GM21737 (cell line): ENCODE measurements around the gene GOLGA6D.
"Not testable (repeated sequence)": the region's sequence is repeated elsewhere in the genome, so short reads cannot be mapped to it uniquely, and the experiment has no call there.

Experiments used
- ATAC-seq: cut with Tn5 transposase; IDR thresholded peaks from one replicate; pipeline ENCODE4 v1.9.1; 2021; ENCODE audit warnings: mild to moderate bottlenecking, moderate library complexity; ENCODE audit not compliant: unreplicated experiment

GOLGA6D gene

GRCh38 chr15:75328493-75329314, 46.1 kb downstream of the GOLGA6D start:
- ATAC-seq = no peak

GRCh38 chr15:75329571-75329970, 46.9 kb downstream of the GOLGA6D start:
- ATAC-seq = no peak

GRCh38 chr15:75332093-75332492, 49.5 kb downstream of the GOLGA6D start:
- not testable (repeated sequence) for ATAC-seq

- not testable (repeated sequence) for ATAC-seq
Observed at GRCh38 chr15:75333654-75334419, 51.2 kb downstream of the GOLGA6D start.

GRCh38 chr15:75335313-75335704, 52.7 kb downstream of the GOLGA6D start:
- ATAC-seq = no peak

GRCh38 chr15:75335705-75336355, 53.2 kb downstream of the GOLGA6D start, which contains the start of gene COMMD4:
Gene COMMD4 (plus strand): TSS chr15:75336063. CDS start chr15:75336090, 27 bp downstream.
- no peak for ATAC-seq

GRCh38 chr15:75338661-75339240, 56.1 kb downstream of the GOLGA6D start:
- no peak for ATAC-seq

GRCh38 chr15:75339531-75340240, 57.1 kb downstream of the GOLGA6D start:
- no peak for ATAC-seq

GRCh38 chr15:75342221-75342620, 59.6 kb downstream of the GOLGA6D start:
- ATAC-seq = no peak

GRCh38 chr15:75343953-75344352, 61.3 kb downstream of the GOLGA6D start:
- not testable (repeated sequence) for ATAC-seq
